Fibroblast of lung (primary cell): Measurements from ENCODE around the gene ZNF749. TPM values are rescaled to one million over a fixed set of nuclear protein-coding genes. Genes with fewer than 3 reads are reported as not detected.

Source experiments
- DNase-seq, 2 donors: peaks; one replicate each; pipeline versions ENCODE4 v3.0.0 to v3.0.0-alpha.2; 2010; ENCODE audit warnings: low read depth in 2 of 2
- H2AFZ ChIP-seq: 2 replicates; pipeline ENCODE4 v1.5.1; 2012; ENCODE audit warnings: low read length, control low read depth, inconsistent platforms
- H3K27ac ChIP-seq: 2 replicates; pipeline ENCODE4 v1.5.1; 2011; ENCODE audit warnings: low read length, control low read depth; ENCODE audit not compliant: insufficient read depth
- H3K27me3 ChIP-seq: 2 replicates; pipeline ENCODE4 v1.5.1; 2011; ENCODE audit warnings: mild to moderate bottlenecking, low read length; ENCODE audit not compliant: control insufficient read depth, insufficient read depth
- H3K36me3 ChIP-seq: 2 replicates; pipeline ENCODE4 v1.5.1; 2011; ENCODE audit warnings: low read length; ENCODE audit not compliant: control insufficient read depth, insufficient read depth
- H3K4me1 ChIP-seq: 2 replicates; pipeline ENCODE4 v1.5.1; 2011; ENCODE audit warnings: low read length; ENCODE audit not compliant: control insufficient read depth, insufficient read depth; ENCODE audit errors: extremely low read depth
- H3K4me2 ChIP-seq: 2 replicates; pipeline ENCODE4 v1.5.1; 2011; ENCODE audit warnings: low read length, control low read depth; ENCODE audit not compliant: insufficient read depth; ENCODE audit errors: extremely low read depth
- H3K4me3 ChIP-seq, 4 experiments: fragments of 200-600 bp in 1 of 4; sonication (generic) in 1 of 4; replicated peaks in 1 of 4; 2 replicates each; pipeline ENCODE4 v1.5.1; 2011 to 2016; ENCODE audit warnings: low read length in 4 of 4, low read depth in 3 of 4, mild to moderate bottlenecking in 3 of 4, control low read depth in 2 of 4, inconsistent platforms in 1 of 4, mixed read lengths in 1 of 4; ENCODE audit not compliant: insufficient read depth in 1 of 4; ENCODE audit errors: control extremely low read depth in 1 of 4
- H3K79me2 ChIP-seq: 2 replicates; pipeline ENCODE4 v1.5.1; 2012; ENCODE audit warnings: mild to moderate bottlenecking, low read length, inconsistent platforms; ENCODE audit not compliant: control insufficient read depth, insufficient read depth
- H3K9ac ChIP-seq: 2 replicates; pipeline ENCODE4 v1.5.1; 2011; ENCODE audit warnings: mild to moderate bottlenecking, low read length, control low read depth; ENCODE audit not compliant: insufficient read depth
- H3K9me3 ChIP-seq: 2 replicates; pipeline ENCODE4 v1.5.1; 2012; ENCODE audit warnings: low read depth, low read length; ENCODE audit not compliant: control insufficient read depth, insufficient read depth
- H4K20me1 ChIP-seq: 2 replicates; pipeline ENCODE4 v1.5.1; 2011; ENCODE audit warnings: low read length; ENCODE audit not compliant: control insufficient read depth, insufficient read depth; ENCODE audit errors: extremely low read depth
- CTCF ChIP-seq, 2 donors: IDR thresholded peaks in 1 of 2; conservative IDR thresholded peaks in 1 of 2; 1 replicate in 1 of 2; 2 replicates in 1 of 2; pipeline ENCODE4 v1.5.1; 2011 to 2012; ENCODE audit warnings: low read length in 2 of 2, control low read depth in 1 of 2, inconsistent platforms in 1 of 2, low read depth in 1 of 2, mild to moderate bottlenecking in 1 of 2
- EZH2 ChIP-seq: IDR thresholded peaks from 2 replicates; pipeline ENCODE4 v1.5.1; 2012; ENCODE audit warnings: low read length, control low read depth, mild to moderate bottlenecking; ENCODE audit errors: missing control alignments
- polyA plus RNA-seq, 2 donors: library from polyadenylated mRNA; depleted of rRNA in 1 of 2; stranded (reverse) in 1 of 2; unstranded in 1 of 2; fragments of >200 nt; gene quantifications; 2 replicates each; pipeline ENCODE4 v1.2.1, GENCODE V29; 2011 to 2012; ENCODE audit warnings: missing spikeins in 1 of 2
- total RNA-seq: library from RNA; depleted of rRNA; stranded (reverse); fragments of >200 nt; gene quantifications from 2 replicates; pipeline ENCODE4 v1.2.1, GENCODE V29; 2014

Gene ZNF749
- total and polyA plus RNA-seq, 2 donors (not counting 1 experiment from before 2014, with no cell fraction given) = 4.7 to 10.4 TPM

DNA sequence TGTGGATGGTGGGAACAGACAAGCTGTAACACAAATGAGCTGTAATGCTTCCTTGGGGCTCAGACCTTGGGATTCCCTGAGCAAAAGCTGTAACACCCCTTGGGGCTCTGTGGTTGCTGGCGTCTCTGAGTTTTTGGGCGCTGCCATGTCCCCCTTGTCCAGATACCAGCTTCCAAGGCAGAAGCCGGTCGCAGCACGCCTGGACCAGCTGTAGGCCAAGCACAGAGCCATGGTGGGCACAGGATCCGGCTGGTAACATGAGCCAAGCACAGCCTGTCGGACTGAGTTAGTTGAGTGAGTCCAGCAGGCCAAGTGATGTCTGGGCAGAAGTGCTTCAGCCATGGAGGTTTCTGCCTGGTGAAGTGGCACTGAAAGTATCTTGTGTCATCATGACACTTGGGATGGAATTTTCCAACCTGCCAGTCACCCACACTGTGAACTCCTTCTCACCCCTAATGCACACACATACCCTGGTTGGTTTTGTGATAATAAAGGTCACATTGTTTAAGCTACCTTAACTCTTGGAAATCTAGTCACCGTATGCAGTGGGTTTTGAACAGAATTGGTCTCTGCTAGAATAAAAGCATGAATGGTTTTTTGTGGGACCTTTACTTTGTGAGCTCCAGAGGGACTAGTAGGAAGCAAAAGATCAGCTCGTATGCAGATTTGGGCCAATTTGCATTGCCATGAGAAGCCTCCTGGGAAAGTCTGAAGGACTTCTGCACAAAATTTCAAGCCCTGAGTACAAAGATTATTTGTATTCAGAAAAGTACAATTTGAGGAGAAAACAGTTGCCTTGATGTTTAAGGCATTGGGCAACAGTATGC lies 31.2 kb upstream of the ZNF749 start:
- Histone ChIP-seq H3K27ac (no peak overlapping the region), H3K4me2 (no peak overlapping the region), H3K9me3 (no peaks in the 10 kb centered on the region), H3K9ac (no peak overlapping the region), H4K20me1 (no peaks in the 10 kb centered on the region), H3K79me2 (no peaks in the 10 kb centered on the region), H3K36me3 (peaks cover 4% of the 10 kb centered on the region), H3K27me3 (no peaks in the 10 kb centered on the region), H3K4me3 (no peak overlapping the region), H2AFZ (no peak overlapping the region), H3K4me1 (no peaks in the 10 kb centered on the region)
- TF ChIP-seq EZH2 = no peak
- no peak for TF ChIP-seq CTCF (conservative IDR thresholded peaks at IDR 0.05 in 1 of 2, IDR thresholded peaks at IDR 0.05 in 1 of 2; ENCODE audit: low read depth in 1 of 2, low read length in 2 of 2)
- DNase-seq = no peak

GRCh38 chr19:57406516-57407123 lies 28.5 kb upstream of the ZNF749 start:
- Histone ChIP-seq H2AFZ (no peak overlapping the region), H3K79me2 (peaks cover 5% of the 10 kb centered on the region), H3K4me2 (no peak overlapping the region), H3K4me1 (peaks cover under 1% of the 10 kb centered on the region), H3K27ac (no peak overlapping the region), H3K36me3 (no peaks in the 10 kb centered on the region), H3K27me3 (no peaks in the 10 kb centered on the region), H3K9ac (no peak overlapping the region), H3K4me3 (no peak overlapping the region), H4K20me1 (no peaks in the 10 kb centered on the region), H3K9me3 (no peaks in the 10 kb centered on the region)
- peak; percentile 71 to 91 for TF ChIP-seq CTCF (conservative IDR thresholded peaks at IDR 0.05 in 1 of 2, IDR thresholded peaks at IDR 0.05 in 1 of 2; ENCODE audit: low read depth in 1 of 2, low read length in 2 of 2)
- TF ChIP-seq EZH2 = no peak
- peak; percentile 16 to 62 for DNase-seq

GRCh38 chr19:57410877-57411671 lies 24.1 kb upstream of the ZNF749 start, which contains the start of gene ZNF17:
TSS of gene ZNF17 (plus strand) at chr19:57411161. CDS start at chr19:57413616, 2,455 bp downstream.
- Histone ChIP-seq H3K4me1 (peaks cover 6% of the 10 kb centered on the region), H4K20me1 (no peaks in the 10 kb centered on the region), H3K27me3 (no peaks in the 10 kb centered on the region), H3K4me3 (peak within 1 kb of the TSS; percentile 84 to 95 (median 90)), H3K27ac (peak within 1 kb of the TSS; percentile 49), H3K4me2 (peak within 1 kb of the TSS; percentile 95), H3K36me3 (peaks cover 4% of the 10 kb centered on the region), H2AFZ (peak within 1 kb of the TSS; percentile 97), H3K9me3 (no peaks in the 10 kb centered on the region), H3K9ac (peak within 1 kb of the TSS; percentile 80), H3K79me2 (peaks cover 14% of the 10 kb centered on the region)
- no peak for TF ChIP-seq EZH2
- TF ChIP-seq CTCF (conservative IDR thresholded peaks at IDR 0.05 in 1 of 2, IDR thresholded peaks at IDR 0.05 in 1 of 2; ENCODE audit: low read depth in 1 of 2, low read length in 2 of 2) = no peak
- DNase-seq = peak; percentile 93 to 94
